ENCODE results near the gene LNX1.

LNX1 gene

DNA sequence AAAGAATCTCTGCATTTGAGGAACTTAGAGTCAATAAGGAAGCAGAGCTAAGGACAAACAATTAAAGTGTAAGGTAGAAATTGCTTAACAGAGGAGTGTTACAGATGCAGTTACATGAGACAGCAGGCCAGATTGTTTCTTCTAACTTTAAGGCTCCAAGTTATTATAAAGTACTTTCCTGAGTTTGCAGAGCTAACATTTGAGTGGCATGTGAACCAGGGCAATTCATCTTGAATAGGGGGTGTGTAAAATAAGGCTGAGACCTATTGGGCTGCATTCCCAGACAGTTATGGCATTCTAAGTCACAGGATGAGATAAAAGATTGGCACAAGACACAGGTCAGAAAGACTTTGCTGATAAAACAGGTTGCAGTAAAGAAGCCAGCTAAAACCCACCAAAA is 7.6 kb upstream of the LNX1 start:
- no peak for DNase-seq

DNA sequence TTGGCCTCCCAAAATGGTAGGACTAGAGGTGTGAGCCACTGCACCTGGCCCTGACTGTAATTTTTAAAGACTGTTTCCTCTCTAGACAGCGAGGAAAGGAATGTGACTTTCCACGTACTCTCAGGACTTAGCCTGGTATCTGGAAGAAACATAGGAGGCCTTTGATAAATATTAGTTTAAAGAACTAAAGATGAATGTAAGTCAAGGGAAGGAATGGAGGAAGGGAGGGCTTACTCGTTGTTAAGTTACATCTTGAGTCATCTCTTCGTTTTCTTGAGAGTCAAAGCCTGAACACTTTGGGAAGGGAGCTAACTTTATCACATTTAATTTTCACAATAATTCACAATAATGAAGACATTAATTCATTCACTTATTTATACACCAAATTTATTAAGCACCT is 7.2 kb upstream of the LNX1 start:
- no peak for DNase-seq

DNA sequence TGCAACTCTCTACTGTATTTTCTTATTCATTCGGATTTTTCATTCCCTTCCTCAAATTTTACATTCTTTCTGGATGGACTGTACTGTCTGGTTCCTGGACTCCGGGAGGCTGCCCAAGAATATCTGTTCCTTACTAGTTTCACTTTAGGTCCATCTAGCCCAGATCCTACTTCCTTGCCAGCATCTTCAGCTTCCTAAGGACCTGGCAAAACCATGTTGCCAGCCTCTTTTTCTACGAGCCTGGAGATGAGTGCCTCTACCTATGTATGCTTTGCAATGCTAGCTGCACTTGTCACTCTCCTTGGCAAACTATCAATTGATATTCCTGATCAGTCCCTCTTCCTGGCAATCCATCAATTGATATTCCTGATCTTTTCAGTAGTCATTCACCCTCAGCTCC is 5.6 kb upstream of the LNX1 start:
- DNase-seq: no peak

DNA sequence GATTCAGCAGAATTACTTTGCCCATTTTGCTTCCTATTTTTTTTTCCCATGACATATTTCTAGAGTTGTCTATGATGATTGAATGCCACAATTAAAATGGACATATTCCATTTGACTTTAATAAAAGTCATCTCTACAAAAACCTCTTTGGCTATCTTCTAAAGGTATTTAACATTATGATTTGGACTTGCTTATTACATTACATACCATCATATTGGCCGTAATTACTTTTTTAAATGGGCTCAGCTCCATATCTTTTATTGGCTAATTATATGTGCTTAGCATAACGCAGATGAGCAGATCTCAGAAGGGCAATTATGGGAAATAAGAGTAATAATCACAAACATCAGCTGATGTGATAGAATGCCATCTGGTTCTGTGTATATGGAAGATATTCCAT is 4.5 kb upstream of the LNX1 start:
- no peak for DNase-seq

DNA sequence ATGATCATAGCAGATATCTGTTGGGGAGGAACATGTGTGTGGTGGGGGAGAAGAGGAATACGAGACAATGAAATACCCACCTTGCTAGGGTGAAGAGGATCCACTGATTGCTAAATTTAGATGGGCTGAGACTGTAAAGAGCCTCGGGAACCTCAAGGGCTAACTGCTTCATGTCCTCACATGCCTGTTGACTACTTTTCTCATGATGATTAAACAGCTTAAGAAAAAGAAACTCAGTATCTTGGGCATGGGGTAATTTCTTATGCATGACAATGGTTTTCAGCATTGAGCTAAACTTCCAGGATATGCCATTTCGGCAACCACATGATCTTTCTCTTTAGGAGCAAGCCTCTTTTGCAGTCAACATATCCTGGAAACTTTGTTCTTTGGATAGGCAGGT is 3.9 kb upstream of the LNX1 start:
- no peak for DNase-seq

DNA sequence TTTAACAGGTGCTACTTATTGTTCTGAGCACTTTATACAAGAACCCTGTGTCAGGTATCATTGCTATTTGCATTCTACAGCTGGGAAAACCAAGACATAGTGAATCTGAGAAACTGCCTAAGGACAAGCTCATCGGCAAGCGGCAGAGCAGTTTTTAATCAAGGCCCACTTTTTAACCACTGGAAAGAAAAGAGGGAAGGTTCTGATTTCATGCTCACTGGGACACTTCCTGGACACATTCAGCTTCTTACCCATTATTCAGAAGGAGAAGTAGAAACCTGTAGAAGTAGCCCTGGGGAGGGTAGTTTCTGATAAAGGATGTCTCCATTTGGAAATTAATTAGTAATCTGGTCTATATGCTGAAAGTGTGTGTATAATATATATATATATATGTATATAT is 2.5 kb upstream of the LNX1 start:
- DNase-seq: no peak

DNA sequence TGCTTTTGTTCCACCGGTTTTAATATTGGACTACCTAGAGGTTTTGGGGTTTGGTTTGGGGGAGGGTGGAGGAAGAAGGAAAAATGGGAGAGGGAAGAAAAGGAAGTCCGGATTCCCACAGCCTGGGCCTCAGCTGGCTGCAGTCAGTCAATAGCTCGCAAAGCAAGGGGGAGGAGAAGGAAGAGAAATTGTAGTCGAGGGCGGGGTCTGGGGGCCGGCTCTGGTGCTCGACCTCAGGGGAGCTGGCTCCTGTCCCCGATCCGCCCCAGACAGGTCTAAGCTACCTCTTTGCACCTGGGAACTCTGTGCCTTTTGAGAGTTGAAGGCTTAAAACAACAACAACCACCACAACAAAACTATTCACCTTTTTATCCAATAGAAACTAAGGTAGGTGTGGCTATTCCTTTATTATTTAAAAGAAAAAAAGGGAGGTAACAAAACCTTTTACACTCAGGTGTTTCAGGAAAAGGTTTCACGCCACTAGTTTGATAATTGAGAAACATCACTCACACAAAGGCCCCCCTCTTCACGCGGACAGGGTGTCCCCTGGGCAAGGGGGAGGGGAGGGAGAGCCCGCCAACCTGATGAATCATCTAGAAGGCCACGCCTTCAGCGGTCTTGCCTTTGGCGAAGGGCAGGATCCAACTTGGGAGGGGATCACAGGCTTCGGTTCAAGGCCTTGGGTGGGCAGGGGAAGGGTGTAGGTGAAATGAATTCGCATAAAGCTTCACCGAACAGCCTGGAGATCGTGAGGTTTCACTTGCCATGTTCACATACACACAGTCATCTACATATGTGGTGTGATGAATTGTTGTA is 1.6 kb upstream of the LNX1 start:
- DNase-seq: no peak

DNA sequence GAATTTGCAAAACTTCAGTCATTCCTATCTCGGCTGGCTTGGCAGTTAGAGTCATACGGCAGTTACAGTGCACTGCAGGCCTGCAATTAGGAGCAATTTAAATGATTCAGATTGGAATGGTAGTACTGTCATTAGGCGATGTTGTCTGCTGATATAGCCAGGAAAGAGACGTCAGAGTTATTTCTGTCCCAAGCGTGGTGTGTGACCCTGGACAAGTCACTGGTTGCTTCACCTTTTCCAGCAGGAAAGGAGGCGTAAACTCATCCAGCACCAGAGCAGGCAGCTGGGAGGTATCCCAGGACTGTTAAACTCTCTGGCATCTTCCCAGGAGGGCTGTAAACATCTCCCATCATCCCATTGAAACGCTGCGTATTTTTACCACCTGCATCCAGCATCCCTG is 836 bp upstream of the LNX1 start:
- DNase-seq: no peak

DNA sequence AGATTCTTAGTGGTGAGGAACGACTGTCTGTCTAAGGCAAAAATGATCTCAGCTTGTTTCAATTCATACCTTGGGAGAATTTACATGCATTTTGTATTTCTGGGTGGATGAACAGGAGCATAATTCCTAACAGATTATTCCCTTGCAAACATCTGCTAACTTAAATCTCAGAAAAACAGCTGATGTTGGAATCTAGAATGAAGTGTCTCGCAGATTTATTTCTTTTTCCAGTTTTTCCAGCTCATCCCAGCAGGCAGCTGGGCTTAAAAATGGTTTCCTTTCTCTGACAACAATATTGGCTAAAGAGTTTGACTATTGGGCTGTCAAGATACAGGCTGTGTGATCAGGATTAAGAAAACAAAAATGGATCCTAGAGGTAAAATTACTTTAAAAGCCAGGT is 1.1 kb downstream of the LNX1 start:
- no peak for DNase-seq

DNA sequence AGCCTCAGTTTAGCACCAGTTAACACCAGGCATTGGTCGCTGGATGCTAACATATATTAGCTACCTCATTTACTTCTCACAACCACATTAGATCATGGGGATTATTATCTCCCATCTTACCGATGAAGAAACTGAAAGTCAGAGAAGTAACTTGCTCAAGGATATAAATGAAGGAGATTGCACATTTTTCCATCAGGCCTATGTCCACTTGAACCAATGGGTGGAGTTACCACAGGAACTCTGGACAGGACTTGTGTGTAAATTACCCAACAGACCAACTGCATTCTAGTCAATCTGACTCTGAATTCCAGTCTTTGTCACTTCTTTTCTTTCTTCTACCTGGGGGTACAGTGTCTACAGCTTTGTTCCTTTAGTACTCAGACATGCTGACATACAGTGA is 1.8 kb downstream of the LNX1 start:
- no peak for DNase-seq

DNA sequence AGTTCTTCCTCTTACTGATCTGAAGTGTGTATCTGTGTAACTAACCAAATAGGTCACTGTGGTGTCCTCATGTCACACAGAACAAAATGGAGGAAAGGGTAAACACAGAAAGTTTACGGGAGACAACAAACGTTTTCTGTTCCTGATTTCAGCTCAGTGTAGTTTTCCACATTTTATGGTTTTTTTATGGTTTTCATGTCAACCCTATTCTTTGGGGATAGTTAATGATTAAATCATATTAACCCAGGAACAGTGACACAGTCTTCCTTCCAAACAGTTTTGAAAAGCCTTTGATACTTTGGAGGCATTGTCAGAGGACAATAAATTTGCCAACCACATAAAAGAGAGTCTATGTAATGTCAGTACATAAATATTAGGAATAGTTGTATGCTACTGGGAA is 4.2 kb downstream of the LNX1 start:
- DNase-seq: no peak

DNA sequence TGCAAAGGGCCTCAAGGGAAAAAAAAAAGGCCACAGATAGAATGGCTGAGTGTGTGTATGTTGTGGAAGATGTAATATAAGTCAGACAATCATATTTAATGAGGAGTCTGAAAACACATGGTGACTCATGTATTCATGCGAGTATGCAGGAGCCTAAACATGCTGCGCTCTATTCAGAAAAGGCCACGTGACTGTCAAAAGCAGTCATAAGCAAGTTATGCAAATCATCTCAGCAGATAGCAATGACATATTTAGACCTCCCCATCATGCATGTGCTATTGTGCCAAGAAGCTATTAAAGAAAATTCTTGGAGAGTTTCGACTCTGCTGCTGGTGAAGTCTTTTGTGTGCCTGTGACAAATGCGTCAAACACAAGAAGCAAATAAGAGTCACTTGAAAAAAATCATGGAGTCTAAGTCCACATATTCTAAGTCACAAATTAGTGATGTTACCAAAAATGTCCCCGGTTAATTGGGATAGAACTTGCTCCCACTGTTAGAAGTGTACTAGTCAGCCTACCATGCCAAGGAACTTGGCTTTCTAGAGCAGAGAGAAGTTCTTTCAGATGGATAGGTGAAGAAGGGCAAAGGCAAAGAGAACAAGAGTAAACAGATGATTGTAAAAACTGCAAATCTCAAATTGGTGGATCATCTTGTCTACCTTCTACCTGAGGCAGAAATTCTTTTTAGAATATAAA is 5.0 kb downstream of the LNX1 start:
- no peak for DNase-seq

DNA sequence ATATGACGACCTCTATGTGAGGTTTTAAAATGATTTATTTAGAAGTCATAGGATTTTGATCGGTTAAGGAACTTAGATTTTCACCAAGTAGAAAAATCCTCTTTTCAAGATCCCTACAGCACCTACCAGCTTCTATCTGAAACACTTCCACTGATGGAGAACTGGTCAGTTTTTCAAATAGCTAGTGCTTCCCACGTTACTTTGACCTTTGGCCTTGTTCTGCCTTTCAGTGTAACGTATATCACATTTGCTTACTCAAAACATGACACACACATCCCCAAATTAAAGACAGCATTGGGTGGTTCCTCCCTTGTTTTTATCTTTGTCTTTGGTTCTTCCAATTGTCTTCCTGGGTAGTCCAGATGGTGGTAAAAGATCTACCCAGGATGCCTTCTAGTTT is 6.6 kb downstream of the LNX1 start:
- no peak for DNase-seq

DNA sequence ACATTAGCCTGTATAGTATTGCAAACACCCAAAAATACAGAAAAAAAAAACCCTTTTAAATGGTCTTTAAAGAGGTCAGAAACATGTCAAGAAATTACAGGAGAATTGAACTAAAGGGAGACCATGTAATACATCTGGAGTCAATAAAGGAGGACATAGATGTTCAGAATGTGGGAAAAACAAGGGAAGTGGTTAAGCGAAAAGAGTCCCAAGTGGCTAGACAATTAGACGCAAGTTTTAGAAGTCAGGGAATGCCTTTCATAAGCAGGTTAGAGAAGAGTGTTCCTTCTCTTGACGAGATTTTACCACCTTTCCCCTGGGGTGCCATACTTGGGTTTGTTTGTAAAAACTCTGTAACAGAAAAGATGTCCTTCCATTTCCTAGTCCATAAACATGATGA is 7.8 kb downstream of the LNX1 start:
- DNase-seq: no peak

DNA sequence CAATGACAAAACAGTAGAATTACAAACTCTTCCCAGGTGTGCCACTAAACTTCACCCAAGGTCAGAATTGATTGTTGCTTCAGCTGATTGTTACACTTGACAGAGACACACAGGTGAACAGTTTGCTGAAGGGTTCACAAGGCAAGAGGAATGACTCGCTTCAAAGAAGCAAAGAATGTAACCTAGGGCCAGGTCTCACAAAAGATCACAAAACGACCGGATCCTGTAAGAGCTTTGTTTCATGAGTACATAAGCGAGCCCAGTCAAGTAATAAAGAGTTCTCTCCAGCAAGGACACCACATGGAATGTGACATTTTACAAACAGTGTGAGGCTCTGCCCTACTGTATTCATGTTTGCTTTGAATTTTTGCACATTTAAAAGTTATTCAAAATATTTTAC is 9.1 kb downstream of the LNX1 start:
- DNase-seq: no peak

DNA sequence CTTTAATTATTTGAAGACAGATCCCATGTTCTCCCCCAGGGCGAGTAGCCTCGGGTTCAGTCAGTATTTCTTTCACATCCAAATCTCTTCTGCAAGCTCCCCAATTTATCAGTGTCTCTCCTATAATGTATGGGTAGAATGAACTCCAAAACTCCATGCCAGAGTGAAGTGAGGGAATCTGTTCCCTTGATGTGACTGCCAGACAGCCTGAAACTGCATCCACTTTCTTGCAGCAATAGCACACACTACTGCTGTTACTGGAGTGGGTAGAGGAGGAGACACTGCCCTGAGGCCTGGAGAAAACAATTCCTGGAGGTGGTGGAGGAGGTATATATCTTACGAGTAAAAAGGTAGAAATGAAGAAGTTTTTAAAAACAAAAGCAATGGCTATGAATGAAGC is 11.0 kb downstream of the LNX1 start:
- no peak for DNase-seq

DNA sequence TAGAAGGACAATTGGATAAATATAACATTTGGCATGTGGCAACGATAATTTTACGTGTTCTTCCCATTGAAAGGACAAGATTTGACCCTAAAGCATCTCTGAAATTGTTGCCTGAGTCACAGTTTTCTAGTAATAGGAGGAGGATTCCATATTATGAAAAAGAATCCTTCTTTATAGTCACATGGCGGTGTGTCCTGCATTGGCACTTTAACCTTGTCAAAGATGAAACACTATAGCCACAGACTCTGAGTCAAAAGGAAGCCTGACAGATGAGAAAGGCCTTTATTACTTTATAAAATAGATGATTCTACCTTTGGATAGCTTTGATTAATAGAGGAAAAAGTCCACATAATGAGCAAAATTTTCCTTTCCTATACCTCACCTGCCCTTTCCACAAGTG is 11.5 kb downstream of the LNX1 start:
- no peak for DNase-seq

DNA sequence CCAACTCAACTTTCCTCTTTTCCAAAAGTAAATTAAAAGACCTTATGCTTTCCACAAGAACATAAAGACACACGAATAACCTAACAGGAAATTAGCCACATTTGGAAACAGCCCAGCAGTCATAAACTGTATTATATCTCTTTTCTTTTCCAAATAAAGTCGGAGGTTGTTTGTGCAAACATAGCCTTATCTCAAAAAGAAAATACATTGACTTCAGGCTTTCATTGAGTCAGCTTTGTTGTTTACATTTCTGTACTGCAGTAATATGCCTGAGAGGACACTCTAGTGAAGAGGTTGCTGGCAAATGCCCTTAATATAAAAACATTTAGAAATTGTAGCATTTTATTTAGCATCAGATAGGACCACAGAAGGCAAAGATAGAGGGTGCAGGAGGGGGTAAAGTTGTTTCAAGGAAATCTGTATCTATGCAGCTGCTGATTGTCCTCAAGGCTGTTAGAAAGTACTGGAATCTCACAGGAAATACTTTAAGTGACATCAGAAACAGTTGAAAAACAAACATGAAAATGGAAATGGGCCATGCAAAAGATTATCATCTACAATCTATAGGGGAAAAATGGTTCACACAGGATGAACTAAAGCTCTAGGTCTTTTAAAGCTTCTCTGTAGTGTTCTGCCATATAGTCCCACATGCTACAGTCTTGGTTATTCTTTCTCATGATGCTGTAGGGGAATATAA is 14.5 kb downstream of the LNX1 start:
- DNase-seq: no peak

DNA sequence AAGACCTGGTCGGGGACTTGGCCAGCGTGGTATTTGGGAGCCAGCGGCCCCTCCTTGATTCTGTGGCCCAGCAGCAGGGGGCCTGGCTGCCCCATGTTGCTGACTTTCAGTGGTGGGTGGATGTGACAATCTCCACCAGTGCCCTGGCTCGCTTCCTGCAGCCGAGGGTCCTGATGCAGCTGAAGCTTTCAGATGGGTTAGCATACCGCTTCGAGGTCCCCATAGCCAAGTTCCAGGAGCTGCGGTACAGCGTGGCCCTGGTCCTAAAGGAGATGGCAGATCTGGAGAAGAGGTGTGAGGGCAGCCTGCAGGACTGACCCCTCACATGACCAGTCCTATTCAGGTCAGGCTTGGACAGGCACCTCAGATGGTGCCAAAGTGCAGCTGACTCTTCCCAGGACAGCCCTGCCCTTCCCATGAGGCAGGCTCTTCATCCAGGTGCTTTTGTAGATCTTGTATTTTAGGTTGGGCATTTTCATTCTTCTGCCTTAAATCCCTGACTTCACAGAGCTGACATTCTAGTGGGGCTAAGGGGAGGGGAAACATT is 15.1 kb downstream of the LNX1 start:
- DNase-seq: no peak

DNA sequence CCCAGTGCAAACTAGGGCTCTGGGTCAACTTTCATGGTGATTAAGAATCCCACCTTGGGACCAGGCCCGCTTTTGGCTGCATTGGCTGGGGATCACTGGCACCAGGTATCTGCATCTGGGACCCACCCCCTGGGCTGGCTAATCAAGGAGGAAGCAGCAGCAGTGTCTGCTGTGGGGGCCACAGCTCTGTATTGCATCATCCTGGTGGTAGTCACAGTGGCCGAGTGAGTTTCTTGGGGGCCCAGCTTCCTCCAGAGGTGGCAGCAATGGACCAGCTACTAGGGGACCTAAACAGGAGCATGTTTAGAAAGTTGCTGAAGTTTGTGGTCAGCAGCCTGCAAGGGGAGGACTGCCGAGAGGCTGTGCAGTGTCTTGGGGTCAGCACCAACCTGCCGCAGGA is 15.7 kb downstream of the LNX1 start:
- DNase-seq: no peak

DNA sequence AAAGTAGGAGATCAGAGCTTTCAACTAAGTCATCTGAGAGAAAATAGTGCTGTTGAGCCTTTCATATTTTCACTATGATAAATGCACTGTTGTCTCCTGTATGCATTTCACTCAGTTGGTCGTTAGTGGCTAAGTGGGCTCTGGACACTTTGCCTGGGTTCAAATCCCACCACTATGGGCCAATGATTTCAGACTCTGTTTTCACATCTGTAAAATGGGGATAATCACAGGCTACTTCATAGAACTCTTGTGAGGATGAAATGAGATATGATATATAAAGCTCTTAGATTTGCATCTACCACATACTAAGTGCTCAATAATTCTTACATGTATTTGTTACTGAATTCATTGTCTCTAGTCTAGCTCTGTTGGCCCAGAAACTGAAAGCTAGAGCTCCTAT is 16.8 kb downstream of the LNX1 start:
- DNase-seq: no peak

DNA sequence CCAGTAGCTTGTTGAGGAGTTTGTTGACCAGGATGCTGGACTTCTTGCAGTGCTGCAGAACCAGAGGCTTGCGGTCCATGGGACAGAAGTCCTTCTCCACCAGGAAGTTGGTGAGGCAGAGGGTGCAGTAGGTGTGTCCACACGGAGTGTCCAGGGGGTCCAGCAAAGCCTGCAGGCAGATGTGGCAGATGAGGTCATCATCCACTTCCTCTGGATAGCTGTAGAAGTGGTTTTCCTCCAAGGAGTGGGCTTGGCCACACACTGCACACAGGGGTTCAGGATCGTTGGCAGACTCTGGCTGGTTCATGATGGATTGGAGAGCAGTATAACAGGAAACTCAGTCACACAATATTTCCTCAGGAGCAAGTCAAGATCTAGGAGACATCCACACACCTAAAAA is 17.6 kb downstream of the LNX1 start:
- no peak for DNase-seq

DNA sequence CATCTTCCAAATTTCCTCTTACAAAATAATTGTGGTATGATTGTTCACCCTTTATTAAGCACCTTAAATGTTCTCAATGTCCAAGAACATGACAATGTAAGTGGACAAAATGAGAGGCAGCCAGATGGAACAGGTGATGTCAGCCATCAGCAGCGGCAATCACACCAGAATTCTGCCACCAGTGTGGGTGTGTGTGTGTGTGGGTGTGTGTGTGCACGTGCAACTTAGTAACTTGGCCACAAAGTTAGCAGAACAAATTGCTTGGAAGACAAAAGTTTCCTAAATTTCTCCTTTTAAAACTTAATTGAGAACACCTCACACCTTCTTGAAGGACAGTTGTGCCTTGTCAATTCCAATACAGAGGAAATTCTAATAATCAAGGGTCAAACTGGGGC is 18.7 kb downstream of the LNX1 start:
- DNase-seq: no peak

Measured in NCI-H82 (cell line).